Glomerular visceral epithelial cell (primary cell): Measurements from ENCODE around the gene ACTL10.

Source experiments
- DNase-seq: peaks from one replicate; pipeline ENCODE4 v3.0.0-alpha.2; 2016; ENCODE audit errors: extremely low spot score

The ACTL10 gene

GRCh38 chr20:33676652-33677645 lies 10.2 kb downstream of the ACTL10 start:
- no peak for DNase-seq

GRCh38 chr20:33677991-33678702 lies 11.4 kb downstream of the ACTL10 start:
- no peak for DNase-seq

- no peak for DNase-seq
Observed at GRCh38 chr20:33679758-33680485, 13.2 kb downstream of the ACTL10 start.

GRCh38 chr20:33680686-33681085 lies 13.9 kb downstream of the ACTL10 start:
- DNase-seq = no peak

GRCh38 chr20:33681288-33681687 lies 14.5 kb downstream of the ACTL10 start:
- DNase-seq = no peak

- no peak for DNase-seq
Observed at GRCh38 chr20:33681728-33682353, 15.1 kb downstream of the ACTL10 start.

GRCh38 chr20:33684533-33685327 lies 18.0 kb downstream of the ACTL10 start:
- DNase-seq = no peak

- peak; percentile 60 for DNase-seq
Observed at GRCh38 chr20:33685328-33686099, 18.8 kb downstream of the ACTL10 start.

GRCh38 chr20:33686100-33686983 lies 19.6 kb downstream of the ACTL10 start, which contains the start of gene E2F1:
Gene E2F1, minus strand, starts transcription at chr20:33686385. Its CDS starts 121 bp downstream, at chr20:33686264.
- peak; percentile 97 for DNase-seq

- no peak for DNase-seq
Observed at GRCh38 chr20:33686984-33687366, 20.2 kb downstream of the ACTL10 start.

GRCh38 chr20:33687370-33687915 lies 20.7 kb downstream of the ACTL10 start:
- no peak for DNase-seq

- DNase-seq = no peak
Observed at GRCh38 chr20:33687993-33688937, 21.5 kb downstream of the ACTL10 start.

- DNase-seq = no peak
Observed at GRCh38 chr20:33688938-33689424, 22.2 kb downstream of the ACTL10 start.

GRCh38 chr20:33689493-33689892 lies 22.8 kb downstream of the ACTL10 start:
- no peak for DNase-seq

- peak; percentile 63 for DNase-seq
Observed at GRCh38 chr20:33689973-33690372, 23.2 kb downstream of the ACTL10 start.

GRCh38 chr20:33693289-33693688 lies 26.5 kb downstream of the ACTL10 start:
- no peak for DNase-seq
